Activated naive CD8-positive, alpha-beta T cell treated with anti-CD3 and anti-CD28 coated beads, Interleukin-2, amount 50 U/mL, for 16 hours (primary cell): Measurements from ENCODE around the gene KIF5A.

Experiments used
- DNase-seq: peaks from one replicate; pipeline ENCODE4 v3.0.0-alpha.2; 2020; ENCODE audit warnings: low read depth, low spot score

KIF5A gene

DNA sequence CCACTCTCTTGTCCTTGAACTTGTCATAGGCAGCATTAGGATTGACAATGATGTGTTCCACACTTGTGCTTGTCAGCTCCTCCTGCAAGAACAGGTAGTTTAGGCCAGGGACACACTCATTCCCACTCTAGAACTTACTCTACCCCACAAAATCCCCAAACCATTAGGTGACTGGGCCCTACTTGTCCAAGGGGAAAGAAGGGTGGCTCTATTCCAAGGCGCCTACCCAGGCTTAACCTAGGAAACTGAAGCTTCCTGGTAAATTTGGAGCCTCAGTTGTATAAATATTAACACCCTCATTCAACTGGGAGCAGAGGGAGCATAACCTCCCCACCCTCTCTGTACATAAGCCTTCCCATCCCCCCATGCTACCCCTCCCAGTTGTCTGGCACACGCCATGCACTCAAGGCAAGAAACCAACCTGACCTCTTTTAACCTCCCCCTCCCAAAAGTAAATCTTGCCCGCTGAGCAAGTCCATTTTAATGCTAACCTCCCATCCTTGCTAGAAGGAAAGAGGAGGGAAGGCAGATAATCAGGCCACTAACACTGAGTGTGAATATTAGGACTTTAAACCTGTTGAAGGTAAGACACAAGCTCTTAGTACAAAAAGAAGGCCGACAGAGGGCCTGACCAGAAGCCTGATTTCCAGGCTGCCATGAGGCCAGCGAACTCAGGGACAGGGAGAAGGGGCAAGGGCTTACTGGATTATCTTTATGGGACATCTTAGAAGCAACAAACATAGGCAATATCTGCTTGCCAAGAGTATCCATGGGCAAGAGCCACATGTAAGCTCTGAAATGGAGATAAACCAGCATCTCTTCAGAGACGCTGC, 13.9 kb upstream of the KIF5A start:
- no peak for DNase-seq

GRCh38 chr12:57536597-57536942, 13.3 kb upstream of the KIF5A start:
- DNase-seq: no peak

- DNase-seq: no peak
Measured at GRCh38 chr12:57539134-57539768, 10.6 kb upstream of the KIF5A start.

GRCh38 chr12:57541001-57541400, 8.8 kb upstream of the KIF5A start:
- no peak for DNase-seq

- DNase-seq: no peak
Measured at GRCh38 chr12:57541717-57542116, 8.1 kb upstream of the KIF5A start.

DNA sequence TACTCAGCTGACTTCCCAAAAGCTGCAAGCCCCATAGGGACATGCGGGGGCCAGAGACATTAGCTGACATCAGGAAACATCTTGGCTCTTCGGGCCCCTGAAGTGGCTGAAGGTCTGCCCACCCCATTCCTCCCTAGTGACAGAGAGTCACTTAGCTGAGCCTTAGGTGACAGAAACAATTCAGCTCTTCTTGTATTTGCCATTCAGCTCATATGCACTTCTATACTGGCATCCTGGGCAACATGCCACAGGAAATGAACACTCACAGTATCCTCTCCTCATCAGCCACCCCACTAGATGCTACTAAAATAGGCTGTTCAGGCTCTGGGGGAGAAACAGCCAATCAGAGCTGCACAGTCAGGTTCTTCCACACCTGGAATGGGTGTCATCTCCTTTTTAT, 6.3 kb upstream of the KIF5A start:
- no peak for DNase-seq

GRCh38 chr12:57545809-57546437, 3.9 kb upstream of the KIF5A start:
- DNase-seq: no peak

GRCh38 chr12:57546438-57547287, 3.2 kb upstream of the KIF5A start, which contains the start of gene DCTN2:
TSS of gene DCTN2 (minus strand) at chr12:57547192. CDS start at chr12:57547063, 129 bp downstream.
- DNase-seq: peak; percentile 91

GRCh38 chr12:57547288-57548012, 2.4 kb upstream of the KIF5A start:
- DNase-seq: no peak

DNA sequence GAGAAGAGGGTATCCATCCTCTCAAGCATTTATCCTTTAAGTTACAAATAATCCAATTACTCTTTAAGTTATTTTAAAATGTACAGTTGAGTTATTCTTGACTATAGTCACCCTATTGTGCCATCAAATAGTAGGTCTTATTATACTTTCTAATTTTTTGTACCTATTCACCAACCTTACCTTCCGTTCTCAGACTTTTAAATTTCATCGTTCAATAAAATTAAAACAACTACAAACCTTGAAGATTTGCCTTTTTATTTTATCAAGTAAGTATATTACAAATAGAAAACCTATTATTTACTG, 1.9 kb upstream of the KIF5A start:
- no peak for DNase-seq

- no peak for DNase-seq
Measured at GRCh38 chr12:57548488-57548887, 1.4 kb upstream of the KIF5A start.

DNA sequence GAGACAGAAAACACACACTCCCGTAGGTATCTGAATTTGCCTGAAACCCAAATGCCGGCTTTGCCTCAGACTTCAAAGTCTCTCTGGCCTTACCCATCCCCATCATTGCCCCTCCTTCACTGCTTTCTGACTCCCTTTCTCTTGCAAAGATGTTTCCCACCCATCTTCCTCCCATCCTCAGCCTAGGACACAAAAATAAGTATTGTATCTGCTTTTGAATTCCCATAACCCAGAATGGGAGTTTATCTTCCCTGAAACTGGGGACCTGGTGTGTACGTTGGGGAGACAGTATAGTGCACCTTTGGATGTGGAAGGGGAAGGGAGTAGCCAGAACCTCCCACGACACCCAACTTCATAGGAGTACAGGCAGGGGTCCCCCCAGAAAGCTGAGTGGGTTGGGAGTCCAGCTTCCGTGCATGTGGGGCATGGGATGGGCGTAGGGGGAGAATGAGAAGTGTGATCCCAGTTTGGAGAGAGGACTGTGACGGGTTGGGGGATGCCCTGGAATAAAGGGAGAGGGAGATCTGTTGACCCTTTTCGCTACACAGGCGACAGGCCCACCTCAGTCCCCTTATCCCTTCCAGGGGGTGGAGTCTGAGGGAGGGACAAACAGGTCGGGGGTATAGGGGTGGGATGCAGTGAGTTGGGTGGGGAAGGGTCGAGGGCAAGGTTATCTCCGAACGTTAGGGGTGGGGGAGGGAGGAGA, 488 bp upstream of the KIF5A start:
- no peak for DNase-seq

GRCh38 chr12:57550641-57551549, 1.1 kb downstream of the KIF5A start:
- no peak for DNase-seq

DNA sequence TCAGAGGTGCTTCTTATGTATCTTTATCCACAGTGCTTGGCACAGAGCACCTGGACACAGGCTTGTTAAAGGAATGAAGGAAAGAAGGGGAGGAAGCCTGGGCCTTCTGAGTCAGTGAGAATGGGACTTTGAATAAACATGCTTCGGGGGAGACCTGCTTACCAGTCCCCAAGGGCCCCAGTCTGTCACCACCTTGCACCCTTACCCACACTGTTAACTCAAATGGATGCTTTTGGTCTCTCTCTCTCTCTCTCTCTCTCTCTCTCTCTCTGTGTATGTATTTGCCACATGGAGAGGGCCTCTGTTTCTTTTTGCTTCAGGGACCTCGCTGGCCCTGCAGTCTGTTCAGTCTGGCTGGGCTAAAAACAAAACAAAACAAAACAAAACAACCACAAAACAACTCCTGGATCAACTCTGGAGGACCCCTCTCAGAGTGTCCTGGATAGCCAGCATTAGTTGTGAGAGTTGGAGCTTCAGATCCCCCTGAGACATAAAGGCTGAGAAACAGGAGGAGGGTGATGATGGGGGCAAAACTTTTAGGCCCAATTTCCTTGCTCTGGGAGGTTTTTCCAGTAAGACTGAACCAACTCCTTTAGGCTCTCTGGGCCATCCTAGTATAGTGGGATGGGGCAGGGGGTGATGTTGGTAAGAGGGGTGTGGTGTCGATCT, 1.9 kb downstream of the KIF5A start:
- DNase-seq: no peak

DNA sequence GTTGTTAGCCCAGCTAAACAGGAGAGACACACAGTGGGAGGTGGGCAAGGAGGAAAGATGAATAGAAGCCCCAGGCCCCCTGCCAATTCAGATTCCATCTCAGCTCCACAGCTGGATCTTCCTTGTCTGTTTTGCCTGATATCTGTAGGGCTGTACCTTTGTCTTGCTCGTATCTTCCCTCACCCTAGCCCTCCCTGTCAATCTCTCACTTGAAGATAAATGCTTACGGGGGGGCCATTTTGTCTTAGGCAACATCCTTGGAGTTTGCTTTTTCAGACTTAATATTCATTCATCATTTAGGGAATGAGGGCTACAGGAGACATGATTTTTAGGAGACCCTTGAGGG, 2.4 kb downstream of the KIF5A start:
- no peak for DNase-seq

GRCh38 chr12:57552835-57553313, 3.0 kb downstream of the KIF5A start:
- DNase-seq: no peak

DNA sequence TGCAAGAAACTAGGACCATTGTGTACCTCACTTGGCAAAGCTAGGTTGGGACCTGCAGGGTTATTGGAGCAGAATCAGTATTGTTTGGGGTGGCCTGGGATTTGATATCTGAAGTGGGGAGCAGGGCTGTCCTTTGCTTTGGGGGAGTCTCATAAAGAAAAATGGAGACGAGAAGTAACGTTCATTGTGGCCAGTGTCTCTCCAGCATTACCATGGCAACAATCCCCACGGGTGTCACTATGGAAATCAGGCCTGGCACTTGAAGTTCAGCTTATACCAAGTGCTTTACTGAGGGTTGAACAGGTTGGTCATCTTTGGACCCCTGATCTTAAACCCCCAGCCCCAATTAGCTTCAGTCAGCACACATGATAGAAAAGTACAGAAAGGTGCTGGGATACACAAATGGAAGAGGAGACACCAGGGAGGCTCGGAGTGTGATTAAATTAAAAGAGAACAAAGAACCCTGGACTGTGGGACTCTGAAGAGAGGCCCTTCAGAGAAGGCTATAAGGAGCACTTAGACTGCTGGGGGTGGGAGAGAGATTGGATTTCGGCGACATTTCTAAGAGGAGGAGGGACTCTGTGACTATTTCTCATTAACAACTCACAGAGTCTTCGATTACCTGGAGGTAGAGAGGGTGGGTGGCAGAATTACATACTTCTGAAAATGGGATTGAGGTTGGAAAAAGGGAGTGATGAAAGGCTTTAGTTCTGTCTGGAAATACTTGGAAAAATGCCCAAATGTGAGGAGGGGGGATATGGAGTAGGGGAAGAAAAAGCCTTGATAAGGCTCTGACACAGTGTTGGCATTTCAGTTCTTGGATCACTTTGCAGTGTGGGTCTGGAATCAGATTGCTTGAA, 3.7 kb downstream of the KIF5A start:
- no peak for DNase-seq

- DNase-seq: no peak
Measured at GRCh38 chr12:57554453-57554852, 4.6 kb downstream of the KIF5A start.
